T follicular helper cell (primary cell): Measurements from ENCODE around the gene INSIG1.
A peak's percentile ranks its signal among the peaks of the same experiment; 100 is the strongest.

ENCODE experiments used
- DNase-seq: peaks from one replicate; pipeline ENCODE4 v3.0.0-alpha.2; 2020; ENCODE audit warnings: low read depth

Gene INSIG1

GRCh38 chr7:155327590-155328320 is 30.1 kb downstream of the INSIG1 start:
- DNase-seq = no peak

GRCh38 chr7:155329225-155329624 is 31.5 kb downstream of the INSIG1 start:
- DNase-seq = no peak

- no peak for DNase-seq
Observed at GRCh38 chr7:155331396-155331795, 33.7 kb downstream of the INSIG1 start.

- no peak for DNase-seq
Observed at GRCh38 chr7:155333346-155334234, 35.9 kb downstream of the INSIG1 start.

- no peak for DNase-seq
Observed at GRCh38 chr7:155336812-155337602, 39.3 kb downstream of the INSIG1 start.

- no peak for DNase-seq
Observed at GRCh38 chr7:155337946-155338631, 40.4 kb downstream of the INSIG1 start.

- no peak for DNase-seq
Observed at GRCh38 chr7:155338632-155339320, 41.1 kb downstream of the INSIG1 start.

GRCh38 chr7:155339474-155339873 is 41.8 kb downstream of the INSIG1 start:
- DNase-seq = no peak

GRCh38 chr7:155340071-155340531 is 42.4 kb downstream of the INSIG1 start:
- DNase-seq = no peak

- no peak for DNase-seq
Observed at GRCh38 chr7:155340721-155341120, 43.0 kb downstream of the INSIG1 start.

- DNase-seq = no peak
Observed at GRCh38 chr7:155341463-155341983, 43.8 kb downstream of the INSIG1 start.

- DNase-seq = no peak
Observed at GRCh38 chr7:155342313-155342712, 44.6 kb downstream of the INSIG1 start.

- DNase-seq = no peak
Observed at GRCh38 chr7:155343150-155343549, 45.5 kb downstream of the INSIG1 start.

- DNase-seq = no peak
Observed at GRCh38 chr7:155343661-155344121, 46.0 kb downstream of the INSIG1 start.

- no peak for DNase-seq
Observed at GRCh38 chr7:155344270-155344617, 46.6 kb downstream of the INSIG1 start.

GRCh38 chr7:155344618-155345433 is 47.1 kb downstream of the INSIG1 start:
- DNase-seq = peak; percentile 72

- no peak for DNase-seq
Observed at GRCh38 chr7:155345490-155345889, 47.8 kb downstream of the INSIG1 start.

GRCh38 chr7:155346285-155346684 is 48.6 kb downstream of the INSIG1 start:
- DNase-seq = no peak

- DNase-seq = no peak
Observed at GRCh38 chr7:155348806-155349205, 51.1 kb downstream of the INSIG1 start.
